ENCODE measurements around the gene ZNF70.
A peak's percentile ranks its signal among the peaks of the same experiment; 100 is the strongest.

The ZNF70 gene

DNA sequence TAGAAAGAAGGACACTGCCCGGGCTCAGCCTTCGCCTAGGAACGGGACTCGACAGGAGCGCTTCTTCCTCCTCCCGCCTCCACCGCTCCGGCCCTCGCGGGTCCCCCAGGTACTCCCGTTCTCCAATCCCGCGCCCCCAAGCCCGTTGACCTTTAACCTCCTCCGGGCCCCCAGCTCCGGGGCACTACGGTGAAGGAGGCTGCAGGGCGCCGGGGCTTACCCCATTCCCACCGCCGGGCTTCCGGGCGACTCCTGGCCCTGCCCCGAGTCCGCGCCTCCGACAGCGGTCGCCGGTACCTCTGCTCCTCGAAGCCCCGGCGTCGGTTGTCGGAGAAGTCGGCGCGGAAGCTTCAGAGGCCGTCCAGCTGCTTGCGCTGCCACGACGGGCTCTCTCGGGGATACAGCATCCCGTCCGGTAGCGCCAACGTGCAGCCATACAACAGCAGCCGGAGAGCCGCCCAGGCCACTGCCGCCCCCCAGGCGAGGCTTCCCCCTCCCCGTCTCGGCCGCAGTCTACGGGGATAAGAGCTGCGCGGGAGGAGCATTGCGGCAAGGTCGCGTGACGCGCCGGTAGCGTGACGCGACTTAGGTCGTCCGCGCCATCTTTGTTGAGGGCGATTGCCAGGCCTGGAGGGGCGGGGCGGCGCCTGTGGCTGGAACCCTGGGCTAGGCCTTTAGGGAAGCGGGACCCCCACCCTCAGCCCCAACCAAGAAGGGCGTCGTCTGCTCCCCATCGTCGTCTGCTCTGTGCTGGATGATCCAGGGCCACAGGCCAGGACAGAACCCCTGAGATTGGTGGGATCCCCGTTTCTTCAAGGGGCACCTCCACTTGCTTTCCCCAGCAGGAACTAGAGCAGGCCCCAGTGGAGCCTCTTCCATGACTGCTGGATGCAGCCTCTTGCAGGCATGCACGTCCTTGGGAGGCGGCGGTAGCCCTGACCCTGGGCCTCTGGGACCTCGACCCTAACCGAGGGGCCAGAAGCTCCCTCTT, 33.8 kb downstream of the ZNF70 start:
- peak; percentile 84 for DNase-seq (ENCODE audit: low read depth)

DNA sequence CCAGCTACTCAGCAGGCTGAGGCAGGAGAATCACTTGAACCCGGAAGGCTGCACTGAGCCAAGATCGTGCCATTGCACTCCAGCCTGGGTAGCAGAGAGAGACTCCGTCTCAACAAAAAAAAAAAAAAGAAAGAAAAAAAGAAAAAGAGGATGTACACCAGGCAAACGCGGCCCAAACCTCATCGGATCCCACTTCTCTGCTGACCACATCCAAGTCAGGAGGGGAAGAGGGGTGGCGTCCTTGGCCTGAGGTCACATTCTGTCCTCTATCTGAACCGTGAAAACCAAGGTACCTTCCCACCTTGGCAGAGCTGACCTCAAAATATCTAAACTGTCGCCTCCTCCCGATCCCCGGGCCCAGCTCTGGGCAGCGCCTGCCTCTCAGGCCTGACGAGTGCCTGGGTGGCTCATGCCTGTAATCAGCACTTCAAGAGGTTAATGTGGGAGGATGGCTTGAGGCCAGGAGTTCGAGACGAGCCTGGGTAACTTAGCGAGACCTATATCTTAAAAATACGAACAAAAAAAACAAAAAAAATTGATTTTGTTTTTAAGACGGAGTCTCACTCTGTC, 35.0 kb downstream of the ZNF70 start:
- DNase-seq (ENCODE audit: low read depth) = no peak

DNA sequence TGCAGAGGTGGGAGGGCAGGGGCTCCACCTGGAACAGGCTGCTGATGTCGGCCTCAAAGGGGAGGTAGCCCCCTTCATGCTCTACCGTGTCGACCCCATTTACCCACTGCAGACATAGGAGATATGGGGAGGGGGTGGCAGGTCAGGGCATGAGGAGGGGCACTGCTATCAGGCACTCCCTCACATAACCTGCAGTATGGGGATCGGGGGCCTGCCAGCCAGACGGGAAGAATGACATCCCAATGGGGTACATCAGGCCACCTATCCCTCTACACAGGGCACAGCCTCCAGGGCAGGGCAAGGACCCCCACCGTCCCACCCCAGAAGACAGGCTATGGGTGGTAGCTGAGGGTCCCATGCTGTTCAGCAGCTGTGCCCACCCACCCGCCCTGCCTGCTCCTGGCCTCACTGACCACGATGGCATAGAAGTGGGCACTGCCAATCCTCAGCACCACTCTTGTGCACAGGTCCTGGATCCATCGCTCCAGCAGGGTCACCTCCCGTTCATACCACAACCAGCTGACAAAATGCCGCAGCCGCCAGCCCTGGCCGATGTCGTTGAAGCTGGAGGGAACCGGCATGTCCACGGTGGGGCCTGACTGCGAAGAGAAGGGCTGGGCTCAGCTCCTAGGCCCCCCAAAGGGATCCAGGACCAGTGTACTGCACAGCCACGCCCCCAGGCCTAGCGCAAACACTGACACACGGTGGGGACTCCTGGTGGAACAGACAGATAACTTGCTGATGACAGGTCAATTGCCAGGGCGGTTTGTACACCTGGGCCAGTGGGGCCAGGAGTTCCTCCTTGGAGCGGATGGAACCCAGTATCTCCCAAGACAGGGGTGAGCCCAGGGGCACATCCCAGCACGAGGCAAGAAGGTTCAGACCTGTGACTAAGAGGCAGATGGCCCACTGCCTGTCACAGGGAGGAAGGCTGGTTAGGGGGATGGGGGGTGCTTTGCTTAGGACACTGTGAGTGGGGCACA, 36.0 kb downstream of the ZNF70 start:
- no peak for DNase-seq (ENCODE audit: low read depth)

DNA sequence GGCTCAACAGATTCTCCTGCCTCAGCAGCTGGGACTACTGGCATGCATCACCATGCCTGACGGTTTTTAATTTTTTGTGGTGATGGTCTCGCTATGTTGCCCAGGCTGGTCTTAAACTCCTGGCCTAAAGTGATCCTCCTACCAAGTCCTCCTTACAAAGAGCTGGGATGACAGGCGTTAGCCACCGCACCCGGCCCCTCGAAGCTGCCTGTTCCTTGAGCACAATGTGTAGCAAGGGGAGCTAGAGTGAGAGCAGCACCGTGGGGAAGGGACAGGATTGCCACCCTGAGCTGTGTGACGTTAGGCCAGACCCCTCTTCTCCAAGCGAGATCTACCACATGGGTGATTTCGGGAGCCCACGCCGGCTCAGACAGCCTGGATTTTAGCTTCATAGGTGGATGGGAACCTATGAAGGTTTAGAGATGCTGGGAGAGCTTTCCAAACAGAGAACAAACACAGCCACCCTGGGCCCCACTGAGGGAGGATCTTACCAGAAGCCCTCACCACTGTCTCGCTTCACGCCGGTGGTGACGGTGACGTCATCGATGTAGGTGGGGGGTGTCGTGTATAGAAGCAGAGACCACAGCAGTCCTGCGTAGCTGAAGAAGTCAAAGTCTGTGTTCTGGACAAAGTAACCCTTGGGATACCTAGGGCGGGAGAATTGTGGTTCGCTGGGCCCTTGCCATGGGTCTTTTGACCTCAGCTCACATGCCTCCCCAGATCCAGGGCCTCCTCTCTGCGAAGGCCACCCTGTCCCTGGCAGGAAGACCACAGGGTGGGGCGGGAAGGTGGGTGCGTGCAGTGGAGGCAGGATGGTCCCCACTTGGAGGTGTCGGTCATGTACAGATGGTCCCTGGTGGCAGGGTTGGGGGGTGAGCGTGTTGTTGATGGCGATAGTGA, 37.0 kb downstream of the ZNF70 start:
- no peak for DNase-seq (ENCODE audit: low read depth)

DNA sequence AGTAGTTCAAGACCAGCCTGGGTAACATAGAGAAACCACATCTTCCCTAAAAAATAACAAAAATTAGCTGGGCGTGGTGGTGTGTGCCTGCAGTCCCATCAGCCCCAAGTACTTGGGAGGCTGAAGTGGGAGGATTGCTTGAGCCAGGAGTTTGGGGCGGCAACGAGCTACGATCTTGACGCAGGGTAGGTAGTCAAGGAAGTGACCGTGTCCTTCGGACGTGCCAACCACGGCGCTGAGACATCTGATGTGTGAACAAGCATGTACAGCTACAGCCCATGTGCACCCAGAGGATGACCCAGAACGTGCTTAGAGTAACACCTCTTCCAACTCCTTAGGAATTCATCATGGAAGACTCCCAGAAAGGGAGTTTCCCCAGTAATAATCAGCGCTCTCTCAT, 38.7 kb downstream of the ZNF70 start:
- no peak for DNase-seq (ENCODE audit: low read depth)

DNA sequence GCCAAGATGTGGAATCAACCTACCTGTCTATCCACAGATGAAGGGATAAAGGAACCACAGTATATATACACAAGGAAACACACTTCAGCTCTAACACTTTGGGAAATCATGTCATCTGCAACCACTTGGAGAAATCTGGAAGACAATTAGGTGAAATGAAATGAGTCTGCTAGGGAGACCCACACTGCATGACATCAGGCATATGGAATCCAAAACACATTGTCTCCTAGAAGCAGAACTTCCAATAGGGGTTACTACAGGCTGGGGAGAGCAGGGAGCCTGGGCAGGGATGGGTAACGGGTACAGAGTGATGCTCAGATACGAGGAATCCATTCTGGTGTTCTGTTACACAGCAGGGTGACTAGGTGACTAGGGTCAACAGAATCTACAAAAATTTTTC, 41.8 kb downstream of the ZNF70 start:
- DNase-seq (ENCODE audit: low read depth) = peak; percentile 4

DNA sequence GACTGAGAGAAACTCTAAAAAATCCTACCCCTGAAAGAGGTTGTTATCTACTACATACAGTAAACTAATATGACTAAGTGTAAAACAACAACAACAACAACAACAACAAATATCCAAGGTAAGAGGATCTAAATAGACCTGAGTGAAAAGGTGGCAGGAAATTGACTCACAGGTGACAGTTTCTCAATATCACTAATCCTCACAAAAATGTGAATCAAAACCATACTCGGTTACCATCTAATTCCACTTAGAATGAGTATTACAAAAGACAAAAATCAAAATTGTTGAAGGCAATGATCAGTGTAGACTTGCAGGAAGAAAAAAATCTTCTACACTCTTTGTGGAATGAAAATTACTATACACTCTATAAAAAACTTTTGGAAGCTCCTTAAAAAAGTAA, 42.6 kb downstream of the ZNF70 start:
- no peak for DNase-seq (ENCODE audit: low read depth)

DNA sequence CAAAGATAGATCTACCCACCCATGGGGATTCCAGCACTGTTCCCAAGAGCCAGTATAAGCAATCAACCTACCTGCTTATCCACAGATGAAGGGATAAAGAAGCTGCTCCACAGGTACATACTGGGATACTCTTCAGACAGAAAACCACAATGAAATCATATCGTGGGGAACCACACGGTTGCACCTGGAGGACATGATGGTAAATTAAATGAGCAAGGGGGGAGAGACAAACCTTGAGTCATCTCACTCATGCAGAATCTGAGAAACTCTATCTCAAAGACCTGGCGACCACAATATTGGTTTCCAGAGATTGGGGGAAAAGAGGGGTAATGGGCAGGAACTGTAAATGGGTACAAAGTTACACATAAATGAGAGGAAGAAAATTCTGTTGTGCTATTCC, 45.6 kb downstream of the ZNF70 start:
- no peak for DNase-seq (ENCODE audit: low read depth)

DNA sequence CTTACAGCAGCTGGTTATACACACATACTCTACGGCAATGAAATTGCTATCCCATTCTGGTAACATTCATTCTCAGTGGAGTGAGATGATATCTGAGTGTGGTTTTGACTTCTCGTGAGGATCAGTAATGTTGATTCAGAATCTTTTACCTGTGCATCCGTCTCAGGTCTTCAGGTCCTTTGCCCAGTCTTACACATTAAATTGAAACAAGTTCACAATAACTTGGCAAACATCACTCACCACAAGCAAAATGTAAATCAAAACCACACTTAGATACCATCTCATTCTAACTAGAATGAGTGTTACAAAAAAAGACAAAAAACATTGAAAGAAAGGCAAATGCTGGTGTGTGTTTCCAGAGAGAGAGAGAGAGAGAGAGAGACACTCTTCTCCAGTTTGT, 46.1 kb downstream of the ZNF70 start:
- DNase-seq (ENCODE audit: low read depth) = no peak

DNA sequence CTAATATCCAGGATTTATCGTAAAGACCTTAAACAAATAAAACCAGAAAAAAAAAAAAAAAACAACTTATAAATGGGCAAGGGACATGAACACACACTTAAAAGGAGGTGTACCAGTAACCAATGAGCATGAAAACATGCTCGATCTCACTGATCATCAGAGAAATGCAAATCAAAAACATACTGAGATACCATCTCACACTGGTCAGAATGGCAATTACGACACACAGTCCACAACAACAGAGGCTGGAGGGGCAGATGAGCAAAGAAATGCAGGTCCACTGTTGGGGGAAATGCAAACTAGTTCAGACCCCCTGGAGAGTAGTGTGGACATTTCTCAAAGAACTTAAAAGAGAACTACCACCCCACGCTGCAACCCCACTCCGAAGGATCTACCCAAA, 46.9 kb downstream of the ZNF70 start:
- no peak for DNase-seq (ENCODE audit: low read depth)

DNA sequence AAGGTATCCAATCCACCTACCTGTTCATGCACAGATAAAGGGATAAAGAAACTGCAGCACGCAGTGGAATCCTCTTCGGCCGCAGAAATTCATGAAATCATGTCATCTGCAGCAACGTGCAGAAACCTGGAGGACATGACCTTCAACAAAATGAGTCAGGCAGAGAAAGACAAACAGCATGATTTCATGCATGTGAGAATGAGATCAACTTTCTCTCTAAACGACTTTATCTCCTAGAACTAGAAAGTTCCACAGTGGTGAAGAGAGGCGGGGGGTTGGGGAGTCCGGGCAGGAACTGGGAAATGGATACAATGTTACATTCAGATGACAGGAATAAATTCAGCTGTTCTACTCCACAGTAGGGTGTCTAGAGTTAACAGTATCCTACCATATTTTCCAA, 50.2 kb downstream of the ZNF70 start:
- DNase-seq (ENCODE audit: low read depth) = no peak

DNA sequence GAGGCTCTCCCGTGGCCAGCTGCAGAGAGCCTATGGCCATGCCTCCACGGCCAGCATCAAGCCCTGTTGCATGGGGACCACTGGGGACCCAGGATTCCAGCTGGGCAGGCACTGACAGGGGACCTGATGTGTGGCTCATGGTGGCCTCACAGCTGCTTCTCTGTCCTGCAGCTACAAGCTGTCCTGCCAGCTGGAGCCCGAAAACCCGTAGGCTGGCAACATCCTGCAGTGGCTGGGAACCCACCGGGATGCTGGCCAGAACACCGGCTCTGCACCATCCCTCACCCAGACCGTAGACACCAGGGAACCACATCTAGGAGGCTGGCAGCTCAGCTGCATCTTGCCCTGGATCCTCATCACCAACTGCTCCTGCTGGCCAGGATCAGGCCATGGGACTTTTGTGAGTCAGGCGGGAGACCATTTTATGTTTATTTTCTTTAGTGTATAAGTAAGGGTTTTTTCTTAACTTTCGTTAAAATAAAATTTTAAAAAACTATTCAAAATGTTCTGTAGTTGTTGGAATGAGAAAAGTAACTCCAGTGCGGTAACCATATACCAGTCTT, 52.2 kb downstream of the ZNF70 start:
- no peak for DNase-seq (ENCODE audit: low read depth)

DNA sequence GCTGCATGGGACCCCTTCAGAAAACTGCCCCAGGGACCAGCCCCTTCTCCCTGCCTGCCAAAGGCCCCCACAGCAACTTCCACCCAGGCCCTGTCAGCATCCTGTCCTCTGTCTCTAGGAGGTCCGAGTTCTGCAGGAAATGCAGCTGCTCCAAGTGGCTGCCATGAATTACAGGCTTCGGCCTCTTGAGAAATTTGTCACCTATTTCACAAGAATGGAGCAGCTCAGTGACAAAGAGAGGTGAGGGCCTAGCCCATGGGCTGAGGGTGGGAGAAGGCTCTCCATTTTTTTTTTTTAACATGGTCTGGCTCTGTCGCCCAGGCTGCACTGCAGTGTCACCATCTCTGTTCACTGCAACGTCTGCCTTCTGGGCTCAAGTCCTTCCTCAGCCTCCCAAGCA, 52.8 kb downstream of the ZNF70 start:
- DNase-seq (ENCODE audit: low read depth) = no peak

DNA sequence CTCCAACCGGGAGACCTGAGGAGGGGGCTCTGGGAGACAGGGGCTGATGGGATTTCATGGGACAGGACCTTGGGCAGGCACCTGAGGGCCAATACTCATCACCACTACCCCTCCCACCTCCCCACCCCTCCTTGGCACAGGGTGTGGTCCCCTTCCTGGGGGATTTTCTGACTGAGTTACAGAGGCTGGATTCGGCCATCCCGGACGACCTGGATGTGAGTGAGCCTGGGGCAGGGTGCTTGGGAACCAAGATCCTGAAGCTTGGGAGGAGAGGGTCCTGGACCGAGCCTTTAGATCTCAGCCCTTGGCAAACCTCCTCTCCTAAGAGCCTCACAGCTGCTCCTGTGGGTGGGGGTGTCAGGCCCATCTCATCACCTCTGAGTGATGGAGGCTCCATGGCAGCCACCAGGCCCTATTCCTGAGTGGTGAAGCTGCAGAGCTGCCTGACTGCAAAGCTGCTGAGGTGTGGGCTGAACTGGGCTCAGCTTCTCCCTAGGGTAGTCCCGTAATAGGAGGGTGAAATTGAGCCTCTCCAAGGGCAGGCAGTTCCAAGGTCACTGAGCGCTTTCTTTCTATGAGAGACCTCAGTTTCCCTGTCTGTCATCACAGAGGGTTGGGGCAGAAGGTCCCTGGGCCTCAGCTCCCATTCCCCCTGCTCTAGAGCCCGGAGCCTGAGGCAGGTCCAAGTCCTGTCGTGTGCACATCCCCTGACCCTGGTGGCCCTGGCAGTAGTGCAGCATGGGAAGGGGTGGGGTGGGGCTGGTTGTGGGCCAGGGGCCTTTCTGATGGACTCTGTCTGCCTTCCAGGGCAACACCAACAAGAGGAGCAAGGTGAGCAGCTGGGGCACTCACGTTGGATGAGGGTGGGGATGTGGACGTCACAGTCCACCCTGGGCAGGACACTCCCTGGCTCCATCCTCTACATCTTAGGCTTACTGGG, 53.6 kb downstream of the ZNF70 start:
- DNase-seq (ENCODE audit: low read depth) = no peak

DNA sequence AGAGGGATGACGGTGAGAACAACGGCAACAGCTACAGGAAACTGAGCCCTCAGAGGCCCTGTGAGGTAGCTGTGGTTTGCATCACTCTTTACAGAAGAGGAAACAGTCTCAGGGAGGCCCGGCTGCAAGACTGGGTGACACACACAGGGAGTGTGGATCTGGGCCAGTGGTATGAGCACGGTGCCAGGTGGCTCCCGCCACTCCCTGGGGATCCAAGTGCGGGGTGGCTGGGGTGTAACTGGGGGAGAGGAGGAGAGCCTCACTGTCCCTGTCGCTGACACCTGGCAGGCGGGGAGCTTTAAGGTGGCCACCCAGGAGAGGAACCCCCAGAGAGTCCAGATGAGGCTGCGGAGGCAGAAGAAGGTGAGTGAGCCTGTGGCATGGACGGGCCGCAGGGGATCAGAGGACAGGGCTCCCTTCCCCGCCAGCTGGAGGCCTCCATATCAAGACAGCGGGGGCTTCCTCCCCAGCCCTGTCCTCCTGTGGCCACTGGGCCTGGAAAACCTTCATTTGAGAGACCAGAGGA, 54.5 kb downstream of the ZNF70 start:
- DNase-seq (ENCODE audit: low read depth) = no peak

DNA sequence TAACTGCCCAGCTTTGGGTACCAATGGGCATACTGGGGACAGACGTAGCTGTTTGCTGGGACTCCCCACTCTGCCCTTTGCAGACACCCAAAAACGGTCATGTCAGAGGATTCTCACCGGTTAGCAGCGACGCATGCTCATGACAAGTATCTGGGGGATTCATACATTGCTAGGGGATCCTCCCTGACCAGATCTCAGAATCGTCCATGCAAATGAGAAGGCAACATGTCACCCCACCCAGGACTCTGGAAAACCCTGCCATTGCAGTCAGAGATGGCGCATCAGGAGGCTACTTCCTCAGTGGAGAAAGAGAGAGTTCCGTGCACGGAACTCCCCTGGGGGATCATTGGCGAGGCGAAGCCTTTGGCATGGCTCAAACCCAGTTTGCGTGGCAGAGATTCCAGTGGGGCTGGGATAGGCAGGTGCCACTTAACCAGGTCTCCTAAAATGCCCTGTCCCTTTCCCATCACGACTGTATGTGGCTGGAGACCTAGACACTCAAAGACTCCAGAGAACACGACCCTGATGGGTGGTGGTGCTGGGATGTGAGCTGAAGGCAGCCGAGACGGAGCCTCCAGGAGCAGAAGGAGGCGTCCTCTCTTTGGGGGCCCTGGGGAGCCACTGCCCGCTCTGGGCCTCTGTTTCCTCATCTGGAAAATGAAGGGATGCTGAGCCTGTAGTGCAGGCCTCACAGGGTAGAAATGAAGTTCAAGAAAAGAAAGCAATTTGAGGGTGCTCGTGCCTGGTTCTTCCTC, 55.2 kb downstream of the ZNF70 start:
- DNase-seq (ENCODE audit: low read depth) = no peak

DNA sequence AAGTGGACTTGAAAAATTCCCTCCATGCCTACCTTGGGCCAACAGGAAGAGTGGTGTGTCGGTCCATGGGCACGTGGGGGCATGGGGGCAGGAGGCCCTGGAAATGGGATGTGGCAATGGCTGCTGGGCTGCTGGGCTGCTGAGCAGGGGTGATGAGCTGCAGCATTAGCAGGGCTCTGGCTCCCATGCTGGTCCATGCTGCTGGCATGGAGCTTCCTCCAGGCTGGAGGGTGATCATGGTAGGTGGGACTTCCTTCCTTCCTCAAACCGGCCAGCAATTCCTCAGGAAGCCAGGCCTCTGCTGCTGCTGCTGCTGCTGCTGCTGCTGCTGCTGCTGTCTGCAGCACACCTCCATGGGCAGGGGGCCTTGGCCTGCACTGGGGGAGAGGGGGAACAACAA, 55.8 kb downstream of the ZNF70 start:
- no peak for DNase-seq (ENCODE audit: low read depth)

DNA sequence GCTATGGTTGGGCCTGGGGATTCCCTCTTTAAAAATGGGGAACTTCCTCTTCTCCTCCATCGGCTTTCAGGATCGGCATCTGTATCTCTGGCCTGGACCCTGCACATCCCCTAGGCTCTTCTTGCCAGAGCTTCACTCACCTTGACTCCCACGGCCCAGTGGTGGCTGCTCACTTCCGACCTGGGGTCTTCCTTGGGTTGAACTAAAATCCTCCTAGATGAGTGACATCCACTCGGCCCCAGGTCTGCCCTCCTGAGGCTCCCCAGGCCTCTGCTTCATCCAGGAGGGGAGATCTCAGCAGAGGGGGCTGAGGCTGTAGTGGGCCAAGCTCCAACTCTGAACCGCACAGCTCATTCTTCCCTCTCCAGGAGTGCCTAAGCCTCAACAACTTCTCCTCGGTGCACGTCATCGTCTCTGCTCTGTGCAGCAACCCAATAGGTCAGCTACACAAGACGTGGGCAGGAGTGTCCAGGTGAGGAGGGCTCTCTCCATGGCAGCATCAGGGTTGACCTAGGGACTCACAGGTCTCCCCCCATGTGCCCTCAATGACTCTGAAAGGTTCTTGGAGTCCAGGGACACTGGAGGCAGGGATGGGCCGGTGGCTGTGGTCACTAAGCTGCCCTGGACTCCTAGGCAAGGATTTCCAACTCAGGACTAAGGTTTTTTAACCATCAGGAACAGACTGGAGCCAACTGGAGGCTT, 56.8 kb downstream of the ZNF70 start:
- DNase-seq (ENCODE audit: low read depth) = no peak

Measured in fibroblast of gingiva (primary cell).